Ecto neural progenitor cell (in vitro differentiated cells): ENCODE measurements around the gene EML4.
"Not testable (repeated sequence)": the region's sequence is repeated elsewhere in the genome, so short reads cannot be mapped to it uniquely, and the experiment has no call there.

Experiments
- DNase-seq: peaks from one replicate; pipeline ENCODE4 v3.0.0-alpha.2; 2018; ENCODE audit warnings: low spot score

Gene EML4

DNA sequence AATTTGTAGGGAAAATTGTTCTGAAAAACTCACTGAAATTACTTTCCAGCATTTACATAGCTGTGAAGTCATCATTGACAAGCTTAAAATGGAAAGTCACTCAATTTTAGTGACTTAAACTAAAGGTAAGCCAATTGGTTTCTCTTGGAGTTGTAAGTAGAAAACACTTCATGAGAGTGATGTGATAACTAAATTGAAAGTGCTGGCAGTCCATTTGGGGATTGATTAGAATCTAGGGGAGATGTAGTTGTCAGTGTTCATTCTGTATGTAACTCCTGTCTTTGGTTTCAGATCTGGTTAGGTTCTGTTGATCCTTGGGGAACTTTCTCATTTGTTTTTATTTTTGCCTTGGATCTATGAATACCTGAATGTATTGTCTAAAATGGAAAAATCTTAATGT, 138.0 kb downstream of the EML4 start:
- DNase-seq: no peak

DNA sequence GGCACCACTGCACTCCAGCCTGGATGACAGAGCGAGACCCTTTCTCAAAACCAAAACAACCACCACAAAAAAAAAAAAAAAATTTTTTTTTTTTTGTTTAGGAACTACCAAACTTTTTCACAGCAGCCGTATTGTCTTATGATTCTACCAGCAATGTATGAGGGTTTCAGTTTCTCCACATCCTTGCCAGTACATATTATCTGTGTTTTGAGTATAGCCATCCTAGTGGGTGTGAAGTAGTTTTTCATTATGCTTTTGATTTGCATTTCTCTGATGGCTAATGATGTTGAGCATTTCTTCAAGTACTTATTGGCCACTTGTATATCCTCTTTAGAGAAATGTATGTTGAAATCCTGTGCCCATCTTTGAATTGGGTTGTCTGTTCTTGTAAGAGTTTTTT, 140.2 kb downstream of the EML4 start:
- no peak for DNase-seq

DNA sequence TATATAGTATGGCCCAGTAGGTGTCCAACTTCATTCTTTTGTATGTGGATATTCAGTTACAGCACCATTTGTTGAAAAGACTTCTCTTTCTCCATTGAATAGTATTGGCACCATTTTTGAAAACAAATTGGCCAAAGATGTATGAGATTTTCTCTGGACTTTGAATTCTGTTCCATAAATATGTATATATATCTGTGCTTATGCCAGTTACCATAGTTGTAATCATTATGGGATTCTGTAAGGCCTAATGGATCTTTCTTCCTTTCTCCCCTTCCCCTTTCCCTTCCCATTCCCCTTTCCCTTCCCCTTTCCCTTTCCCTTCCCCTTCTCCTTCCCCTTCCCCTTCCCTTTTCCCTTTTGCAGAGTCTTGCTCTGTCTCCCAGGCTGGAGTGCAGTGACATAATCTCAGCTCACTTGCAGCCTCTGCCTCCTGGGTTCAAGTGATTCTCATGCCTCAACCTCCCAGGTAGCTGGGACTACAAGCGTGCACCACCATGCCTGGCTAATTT, 140.9 kb downstream of the EML4 start:
- no peak for DNase-seq

DNA sequence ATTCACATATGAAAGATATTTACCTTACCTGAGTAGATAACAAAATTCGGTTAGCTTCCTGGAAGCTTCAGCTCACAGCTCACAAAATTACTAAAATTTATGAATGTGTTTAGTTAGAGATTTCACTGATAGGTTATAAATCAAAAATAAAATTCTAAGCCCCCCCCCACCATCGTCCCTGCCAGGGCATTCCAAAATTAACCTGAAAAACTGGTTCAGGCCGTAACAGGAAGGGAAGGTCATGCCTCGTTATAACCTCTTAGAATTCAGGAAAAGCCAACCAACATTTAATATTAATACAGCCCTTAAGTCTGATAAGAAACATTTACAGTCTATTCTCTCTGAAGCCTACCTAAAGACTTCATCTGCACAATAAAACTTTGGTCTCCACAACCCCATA, 143.0 kb downstream of the EML4 start:
- no peak for DNase-seq

DNA sequence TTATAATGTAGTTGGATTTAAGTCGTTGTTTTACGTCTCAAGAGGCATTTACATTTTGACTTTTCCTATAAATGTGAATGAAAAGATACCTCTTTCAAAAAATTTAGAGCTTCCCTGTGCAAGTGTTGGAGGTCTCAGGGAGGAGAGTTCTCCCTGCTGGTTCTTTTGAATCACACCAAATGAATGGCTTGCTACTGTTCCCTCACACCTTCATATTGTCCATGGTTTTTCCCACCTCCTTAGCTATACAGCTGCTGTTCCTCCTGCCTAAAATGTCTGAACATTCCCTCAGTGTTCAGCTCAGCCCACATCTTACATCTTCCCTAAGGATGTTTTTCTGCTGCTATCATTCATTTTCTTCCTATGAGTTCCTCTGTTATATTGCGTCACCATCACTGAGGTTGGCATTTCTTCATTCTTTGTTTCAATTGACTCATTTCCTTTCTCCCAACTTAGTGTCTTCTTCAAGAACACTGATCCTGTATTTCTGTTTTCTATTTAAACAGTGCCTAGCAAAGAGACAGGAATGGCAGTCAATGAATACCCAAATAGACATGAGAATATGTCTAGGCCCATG, 145.8 kb downstream of the EML4 start:
- DNase-seq: no peak

DNA sequence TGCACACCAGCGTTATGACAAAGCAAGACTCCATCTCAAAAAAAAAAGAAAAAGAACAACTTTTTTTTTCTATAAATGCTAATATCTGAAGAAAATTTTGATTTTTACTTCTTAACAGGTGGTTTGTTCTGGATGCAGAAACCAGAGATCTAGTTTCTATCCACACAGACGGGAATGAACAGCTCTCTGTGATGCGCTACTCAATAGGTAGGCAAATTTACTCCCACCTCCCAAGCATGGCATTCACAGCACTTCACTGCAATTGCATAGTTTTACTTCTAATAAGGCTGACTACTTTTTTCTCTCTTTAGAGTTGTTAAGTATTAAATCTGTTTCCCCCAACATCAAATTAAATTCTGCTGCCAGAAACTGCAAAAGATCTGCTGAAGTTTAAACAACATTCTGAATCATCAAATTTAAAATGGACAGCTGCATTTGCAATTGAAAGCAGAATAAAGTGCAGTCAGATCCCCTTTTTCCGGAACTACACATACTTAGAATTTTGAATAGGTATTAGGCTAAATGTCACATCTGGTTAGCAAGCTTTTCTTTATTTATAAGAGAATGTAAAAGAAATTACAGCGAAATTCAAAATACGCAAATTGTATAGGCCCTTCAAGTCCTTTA, 146.8 kb downstream of the EML4 start:
- DNase-seq: no peak

DNA sequence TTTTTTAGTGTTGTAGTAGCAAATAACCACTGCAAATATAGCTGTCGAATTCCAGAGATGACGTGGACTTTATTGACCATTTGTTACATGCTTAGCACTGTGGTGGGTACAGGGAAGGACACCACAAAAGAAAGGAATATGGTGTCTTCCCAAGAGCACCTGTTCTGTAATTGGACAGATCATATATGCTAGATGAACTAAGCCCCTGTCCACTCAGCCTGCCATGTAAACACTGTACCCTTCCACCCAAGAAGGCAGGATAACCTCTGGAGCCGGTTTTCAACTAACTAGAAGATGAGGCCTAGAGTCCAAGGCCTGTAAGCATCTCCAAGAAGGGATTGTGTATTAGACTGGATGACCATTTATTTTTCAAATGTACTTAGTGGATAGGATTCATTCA, 147.8 kb downstream of the EML4 start:
- DNase-seq: no peak

DNA sequence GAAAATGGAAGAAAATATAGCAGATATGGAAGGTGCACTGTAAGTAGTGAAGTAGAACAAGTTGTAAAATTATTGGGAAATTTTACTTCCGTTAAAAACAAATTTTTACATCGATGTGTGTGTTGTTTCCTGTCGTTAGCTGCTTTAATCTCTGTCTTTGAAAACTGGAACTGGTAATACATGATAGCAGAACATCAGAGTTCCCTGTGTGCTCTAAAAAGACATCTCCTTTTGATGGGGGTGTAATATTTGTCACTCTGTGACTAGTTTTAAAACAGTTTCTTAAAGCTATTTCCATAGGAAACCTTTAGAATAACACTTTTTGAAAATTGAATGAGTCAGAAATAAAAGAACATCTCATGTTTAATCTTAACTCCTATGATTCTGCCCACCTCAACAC, 148.3 kb downstream of the EML4 start:
- DNase-seq: no peak

DNA sequence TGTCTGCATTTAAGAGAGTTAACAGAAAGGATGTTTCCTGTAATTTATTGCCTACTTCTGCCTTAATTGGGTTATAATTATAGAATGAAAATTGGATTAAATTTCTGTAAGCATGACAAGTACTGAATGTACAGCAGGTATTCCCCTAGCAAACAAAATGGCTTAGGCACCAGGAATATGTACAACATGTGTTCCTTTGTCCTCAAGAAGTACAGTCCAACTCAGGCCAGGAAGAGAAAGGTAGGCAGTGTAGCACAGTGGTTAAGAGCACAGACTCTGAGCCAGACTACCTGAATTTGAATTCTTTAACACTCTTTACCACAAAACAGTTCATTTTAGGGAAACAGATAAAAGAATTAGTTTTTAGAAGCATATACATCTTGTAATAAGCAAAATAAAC, 148.8 kb downstream of the EML4 start:
- no peak for DNase-seq

DNA sequence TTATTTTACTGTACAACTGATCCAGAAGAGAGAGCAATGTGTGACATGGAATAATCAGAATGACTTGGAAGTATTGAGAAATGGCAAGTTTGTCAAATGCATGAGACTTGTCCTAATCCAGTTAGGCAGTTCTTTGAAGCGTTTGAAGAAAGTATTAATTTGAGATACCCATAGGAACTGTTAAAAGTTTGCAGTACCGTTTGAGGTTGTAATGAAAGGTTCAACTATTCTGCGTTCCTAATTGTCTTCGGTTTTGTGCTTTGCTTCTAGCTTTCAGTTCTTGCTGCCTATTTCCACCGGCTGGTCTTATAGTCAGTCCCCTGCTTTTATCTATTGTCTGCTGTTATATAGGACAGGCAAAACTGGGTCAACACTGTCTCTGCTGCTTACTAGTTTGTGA, 150.1 kb downstream of the EML4 start:
- no peak for DNase-seq

DNA sequence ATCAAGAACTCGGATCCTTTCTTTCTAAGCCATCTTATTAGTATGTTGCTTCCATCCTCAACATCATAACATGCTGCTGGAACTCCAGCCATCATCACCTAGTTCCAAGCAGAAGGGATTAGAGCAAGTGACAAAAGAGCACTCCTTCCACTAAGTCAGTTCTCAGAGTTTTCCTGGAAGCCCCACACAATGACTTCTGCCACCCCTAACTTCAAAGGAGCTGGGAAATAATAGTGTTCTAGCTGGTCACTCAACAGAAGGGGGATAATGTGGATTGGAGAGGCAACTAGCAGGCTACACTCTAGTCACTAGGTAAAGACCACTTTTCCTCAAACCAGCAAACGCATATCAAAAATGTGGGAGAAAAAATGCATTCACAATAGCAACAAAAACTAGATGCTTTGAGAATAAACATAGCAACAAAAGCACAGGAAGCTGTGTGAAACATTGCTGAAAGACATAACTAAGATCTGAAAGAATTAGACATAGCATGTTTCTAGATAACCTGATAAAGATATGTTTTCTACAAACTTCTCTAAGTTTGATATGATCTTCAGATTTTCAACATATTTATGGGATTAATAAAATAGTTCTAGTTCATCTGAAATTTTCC, 152.4 kb downstream of the EML4 start:
- no peak for DNase-seq

DNA sequence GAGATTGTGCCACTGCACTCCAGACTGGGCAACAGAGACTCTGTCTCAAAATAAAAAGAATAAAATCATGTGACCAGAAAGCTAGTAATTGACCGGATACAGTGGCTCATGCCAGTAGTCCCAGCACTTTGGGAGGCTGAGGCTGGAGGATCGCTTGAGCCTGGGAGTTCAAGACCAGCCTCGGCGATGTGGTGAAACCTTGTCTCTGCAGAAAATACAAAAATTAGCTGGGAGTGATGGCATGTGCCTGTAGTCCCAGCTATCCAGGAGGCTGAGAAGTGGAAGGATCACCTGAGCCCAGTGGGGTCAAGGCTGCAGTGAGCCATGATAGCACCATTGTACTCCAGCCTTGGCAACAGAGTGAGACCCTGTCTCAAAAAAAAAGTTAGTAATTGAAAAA, 155.1 kb downstream of the EML4 start:
- DNase-seq: no peak

DNA sequence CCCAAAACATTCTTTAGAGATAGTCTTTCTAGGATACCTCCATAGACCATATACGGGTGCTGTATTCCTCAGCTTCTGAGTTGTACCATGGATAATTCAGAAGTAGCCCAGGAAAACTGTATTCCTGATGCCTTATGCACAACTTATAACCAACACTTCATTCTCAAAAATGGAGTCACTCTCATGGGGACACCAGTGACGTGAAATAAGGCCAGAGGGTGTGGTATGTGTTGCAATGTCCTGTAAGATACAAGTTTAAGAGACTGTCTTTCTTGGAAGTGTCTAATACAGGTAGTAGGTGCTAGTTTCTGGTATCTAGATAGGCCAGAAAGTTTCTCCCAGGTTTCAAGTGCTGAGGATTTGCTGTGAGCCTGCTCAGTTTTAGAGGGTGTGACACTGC, 155.8 kb downstream of the EML4 start:
- DNase-seq: no peak

DNA sequence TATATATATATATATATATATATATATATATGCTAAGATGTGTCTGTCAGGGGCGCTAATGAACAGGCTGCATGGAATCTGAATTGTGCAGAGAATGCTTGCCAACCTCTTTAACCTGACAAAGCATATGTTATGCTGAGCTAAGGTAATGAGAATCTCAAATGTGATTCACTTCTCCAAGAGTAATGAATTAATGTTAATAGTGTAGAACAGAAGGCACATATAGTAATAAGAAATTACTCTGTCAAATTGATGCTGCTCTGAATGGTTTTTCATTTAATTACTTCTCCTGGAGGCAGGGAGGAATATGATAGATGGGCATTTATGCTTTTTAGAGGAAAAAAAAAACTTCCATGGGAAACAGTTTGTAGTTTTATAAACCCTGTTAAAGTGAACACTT, 156.5 kb downstream of the EML4 start:
- no peak for DNase-seq

DNA sequence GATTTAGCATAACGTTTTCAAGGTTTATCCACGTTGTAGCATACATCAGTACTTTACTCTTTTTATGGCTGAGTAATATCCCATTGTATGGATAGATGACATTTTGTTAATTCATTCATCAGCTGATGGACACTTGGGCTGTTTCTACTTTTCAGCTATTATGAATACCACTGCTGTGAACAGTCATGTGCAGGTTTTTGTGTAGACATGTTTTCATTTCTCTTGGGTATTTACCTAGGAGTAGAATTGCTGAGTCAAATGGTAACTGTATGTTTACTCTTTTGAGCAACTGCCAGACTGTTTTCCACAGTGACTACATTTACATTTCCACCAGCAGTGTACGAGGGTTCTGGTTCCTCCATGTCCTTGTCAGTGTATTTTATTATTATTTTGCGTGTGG, 158.0 kb downstream of the EML4 start:
- no peak for DNase-seq

DNA sequence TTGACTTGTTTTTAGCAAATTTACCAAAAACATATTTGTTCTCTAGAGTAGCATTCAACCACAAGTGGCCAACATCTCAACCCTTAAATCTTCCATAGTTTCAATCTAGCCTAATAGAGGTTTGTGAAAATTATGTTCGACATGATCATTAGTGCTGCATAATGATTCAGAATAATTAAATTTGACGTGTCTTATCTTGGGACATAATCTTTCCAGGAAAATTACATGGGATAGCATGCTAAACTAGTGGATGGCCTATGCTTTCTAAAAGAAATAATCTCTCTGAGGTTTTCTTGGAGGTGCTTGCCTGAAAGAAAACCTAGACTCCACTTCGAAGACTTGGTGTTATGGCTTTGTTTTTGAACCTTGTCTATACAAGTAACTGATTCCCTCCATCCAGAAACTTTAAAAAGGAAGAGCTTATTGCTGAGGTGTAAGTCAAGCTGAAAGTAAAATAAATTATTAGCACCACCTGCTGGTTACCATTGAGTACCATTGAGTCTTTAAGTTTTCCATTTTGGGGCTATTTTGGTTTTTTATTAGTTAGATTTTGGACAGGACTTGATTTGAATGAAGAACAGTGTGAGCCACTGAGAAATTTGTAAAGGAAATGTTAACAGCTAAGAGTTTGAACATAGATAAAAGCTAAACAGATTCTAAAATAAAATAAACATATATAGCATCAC, 159.1 kb downstream of the EML4 start:
- DNase-seq: no peak

DNA sequence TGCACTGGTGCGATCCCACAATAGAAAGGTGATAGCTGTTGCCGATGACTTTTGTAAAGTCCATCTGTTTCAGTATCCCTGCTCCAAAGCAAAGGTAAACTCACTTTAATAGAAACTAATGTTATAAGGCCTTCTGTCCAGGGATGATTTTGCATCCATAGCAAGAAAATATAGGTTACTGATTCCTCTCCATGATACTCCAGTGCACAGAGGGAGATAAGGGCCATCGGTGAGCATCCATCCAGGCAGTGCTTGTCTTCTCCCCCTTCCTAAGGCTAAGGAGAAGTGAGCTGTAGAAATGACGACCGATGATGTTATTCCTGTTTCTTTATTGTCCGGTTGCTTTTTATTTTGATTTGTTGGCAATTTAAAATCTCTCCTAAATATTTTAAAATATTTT, 159.8 kb downstream of the EML4 start:
- DNase-seq: no peak

DNA sequence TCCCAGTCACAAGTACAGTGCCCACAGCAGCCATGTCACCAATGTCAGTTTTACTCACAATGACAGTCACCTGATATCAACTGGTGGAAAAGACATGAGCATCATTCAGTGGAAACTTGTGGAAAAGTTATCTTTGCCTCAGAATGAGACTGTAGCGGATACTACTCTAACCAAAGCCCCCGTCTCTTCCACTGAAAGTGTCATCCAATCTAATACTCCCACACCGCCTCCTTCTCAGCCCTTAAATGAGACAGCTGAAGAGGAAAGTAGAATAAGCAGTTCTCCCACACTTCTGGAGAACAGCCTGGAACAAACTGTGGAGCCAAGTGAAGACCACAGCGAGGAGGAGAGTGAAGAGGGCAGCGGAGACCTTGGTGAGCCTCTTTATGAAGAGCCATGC, 160.6 kb downstream of the EML4 start:
- no peak for DNase-seq

DNA sequence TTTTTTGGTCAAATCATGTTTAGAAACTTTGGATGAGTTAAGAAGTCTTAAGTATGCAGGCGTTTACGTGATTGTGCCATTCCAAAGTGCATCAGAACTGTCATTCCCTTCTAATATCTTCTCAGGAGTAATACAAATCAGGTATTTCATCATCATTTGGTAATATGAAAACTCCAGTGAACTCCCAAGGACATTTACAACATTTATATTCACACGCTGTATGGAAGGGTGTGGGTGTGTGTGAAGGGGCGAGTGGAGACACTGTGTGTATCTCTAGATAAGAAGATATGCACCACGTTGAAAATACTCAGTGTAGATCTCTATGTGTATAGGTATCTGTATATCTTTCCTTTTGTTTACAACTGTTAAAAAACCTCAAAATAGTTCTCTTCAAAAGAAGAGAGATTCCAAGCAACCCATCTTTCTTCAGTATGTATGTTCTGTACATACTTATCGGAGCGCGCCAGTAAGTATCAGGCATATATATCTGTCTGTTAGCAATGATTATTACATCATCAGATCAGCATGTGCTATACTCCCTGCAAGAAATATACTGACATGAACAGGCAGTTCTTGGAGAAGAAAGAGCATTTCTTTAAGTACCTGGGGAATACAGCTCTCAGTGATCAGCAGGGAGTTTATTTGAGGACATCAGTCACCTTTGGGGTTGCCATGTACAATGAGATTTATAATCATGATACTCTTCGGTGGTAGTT, 162.6 kb downstream of the EML4 start:
- no peak for DNase-seq

DNA sequence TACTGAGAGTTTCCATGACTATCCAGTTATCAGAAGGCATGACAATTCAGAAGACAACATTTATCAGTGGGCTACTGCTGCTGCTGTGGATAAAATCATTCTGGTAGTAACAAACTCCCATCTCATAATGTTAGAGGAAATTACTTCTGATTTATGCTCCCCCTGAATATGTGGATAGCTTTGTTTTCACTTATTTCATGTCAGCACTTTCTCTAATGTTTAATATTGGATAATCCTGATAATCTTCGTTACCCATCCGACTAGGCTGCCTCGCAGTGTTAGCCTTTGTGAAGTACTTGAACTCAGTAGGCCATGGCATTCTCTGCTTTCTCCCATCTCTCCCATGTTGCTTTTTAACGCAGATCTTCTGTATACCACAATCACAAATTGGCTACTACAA, 163.4 kb downstream of the EML4 start:
- no peak for DNase-seq

DNA sequence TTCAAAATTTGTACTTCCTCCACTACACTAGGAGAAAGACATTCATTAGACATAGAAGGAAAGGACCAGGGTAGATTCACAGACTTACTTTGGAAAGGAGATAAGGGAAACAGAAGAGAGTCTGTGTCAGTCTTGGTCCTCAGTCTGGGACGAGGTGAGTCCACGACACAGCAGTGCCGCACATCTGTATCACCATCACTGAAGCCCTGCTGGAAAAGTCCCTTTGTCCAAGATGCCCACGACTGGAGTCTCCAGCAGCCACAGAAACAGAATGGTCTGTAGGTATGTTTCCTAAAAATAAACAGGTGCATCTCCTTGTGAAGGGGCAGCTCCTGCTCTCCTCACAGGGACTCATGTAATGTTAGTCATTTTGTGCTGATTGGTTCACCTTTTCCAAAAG, 164.4 kb downstream of the EML4 start:
- DNase-seq: no peak

DNA sequence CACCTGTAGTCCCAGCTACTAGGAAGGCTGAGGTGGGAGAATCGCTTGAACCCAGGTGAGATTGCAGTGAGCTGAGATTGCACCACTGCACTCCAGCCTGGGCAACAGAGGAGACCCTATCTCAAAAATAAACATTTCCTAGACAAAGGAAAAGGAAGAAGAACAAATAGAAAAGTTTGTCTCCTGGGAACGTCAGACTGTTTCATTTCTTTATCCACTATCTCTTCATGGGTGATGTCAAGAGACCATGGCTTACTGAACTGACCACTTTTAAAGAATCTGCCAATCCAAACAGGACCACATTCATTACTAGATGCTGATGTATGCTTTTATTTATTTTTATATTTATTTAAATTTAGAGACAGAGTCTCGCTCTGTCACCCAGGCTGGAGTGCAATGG, 165.1 kb downstream of the EML4 start:
- DNase-seq: no peak

DNA sequence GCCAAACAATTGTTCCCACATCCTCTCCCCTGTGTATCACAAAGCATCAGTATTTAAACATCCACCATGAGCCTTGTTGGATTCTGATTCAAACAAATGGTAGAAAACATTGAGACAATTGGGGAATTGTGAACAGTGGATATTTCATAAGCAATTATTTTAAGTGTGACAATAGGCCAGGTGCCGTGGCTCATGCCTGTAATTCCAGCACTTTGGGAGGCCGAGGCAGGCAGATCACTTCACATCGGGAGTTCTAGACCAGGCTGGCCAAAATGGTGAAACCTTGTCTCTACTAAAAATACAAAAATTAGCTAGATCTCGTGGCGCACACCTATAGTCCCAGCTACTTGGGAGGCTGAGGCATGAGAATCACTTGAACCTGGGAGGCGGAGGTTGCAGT, 165.7 kb downstream of the EML4 start:
- not testable (repeated sequence) for DNase-seq
